OCI-LY3 (cell line): Measurements from ENCODE around the gene MAP1LC3B.

Experiments used
- H2AFZ ChIP-seq: fragments of 200-600, 300-600 bp; shearing (Covaris generic); 2 replicates; pipeline ENCODE4 v1.6.0; 2014; ENCODE audit warnings: antibody characterized with exemption, low read depth, low read length
- H3K27ac ChIP-seq: fragments of 200-600, 300-600 bp; sonication (generic); 2 replicates; pipeline ENCODE4 v1.5.1; 2014; ENCODE audit warnings: mild to moderate bottlenecking, low read length, moderate library complexity, mixed read lengths
- H3K27me3 ChIP-seq: fragments of 200-600, 300-600 bp; sonication (generic); 2 replicates; pipeline ENCODE4 v1.6.1; 2014; ENCODE audit warnings: low read depth, low read length, mixed read lengths
- H3K36me3 ChIP-seq: fragments of 200-600, 300-600 bp; sonication (generic); replicated peaks from 2 replicates; pipeline ENCODE3; 2014; ENCODE audit warnings: low read depth, low read length, mixed read lengths
- H3K4me1 ChIP-seq: fragments of 300-600, 200-600 bp; sonication (generic); 2 replicates; pipeline ENCODE4 v1.6.1; 2014; ENCODE audit warnings: low read length, mixed read lengths
- H3K4me2 ChIP-seq: fragments of 200-600, 300-600 bp; sonication (generic); 2 replicates; pipeline ENCODE4 v1.6.1; 2014; ENCODE audit warnings: low read length, mixed read lengths
- H3K4me3 ChIP-seq: fragments of 300-600, 200-600 bp; sonication (generic); 2 replicates; pipeline ENCODE4 v1.5.1; 2014; ENCODE audit warnings: antibody characterized with exemption, mild to moderate bottlenecking, low read length, moderate library complexity
- H3K79me2 ChIP-seq: fragments of 300-600, 200-600 bp; shearing (Covaris generic); 2 replicates; pipeline ENCODE4 v1.6.1; 2014; ENCODE audit warnings: mild to moderate bottlenecking, low read length, mixed read lengths
- H3K9ac ChIP-seq: fragments of 300-600, 200-600 bp; shearing (Covaris generic); 2 replicates; pipeline ENCODE4 v1.6.0; 2014; ENCODE audit warnings: mild to moderate bottlenecking, low read length, moderate library complexity
- H3K9me3 ChIP-seq: fragments of 200-600, 300-600 bp; shearing (Covaris generic); 2 replicates; pipeline ENCODE4 v1.6.1; 2014; ENCODE audit warnings: low read length, mixed read lengths; ENCODE audit not compliant: insufficient read depth
- H4K20me1 ChIP-seq: fragments of 200-600, 300-600 bp; sonication (generic); 2 replicates; pipeline ENCODE4 v1.6.1; 2016; ENCODE audit warnings: low read length, mixed read lengths; ENCODE audit not compliant: insufficient read depth
- CTCF ChIP-seq: fragments of 200-600, 300-600 bp; sonication (generic); IDR thresholded peaks from 2 replicates; pipeline ENCODE4 v1.5.1; 2014; ENCODE audit warnings: antibody characterized with exemption, low read length, low read depth
- EZH2phosphoT487 ChIP-seq: fragments of 200-600 bp; shearing (Covaris generic); IDR thresholded peaks from 2 replicates; pipeline ENCODE4 v1.6.1; 2018; ENCODE audit warnings: antibody characterized with exemption, mixed run types, low read depth

The MAP1LC3B gene

DNA sequence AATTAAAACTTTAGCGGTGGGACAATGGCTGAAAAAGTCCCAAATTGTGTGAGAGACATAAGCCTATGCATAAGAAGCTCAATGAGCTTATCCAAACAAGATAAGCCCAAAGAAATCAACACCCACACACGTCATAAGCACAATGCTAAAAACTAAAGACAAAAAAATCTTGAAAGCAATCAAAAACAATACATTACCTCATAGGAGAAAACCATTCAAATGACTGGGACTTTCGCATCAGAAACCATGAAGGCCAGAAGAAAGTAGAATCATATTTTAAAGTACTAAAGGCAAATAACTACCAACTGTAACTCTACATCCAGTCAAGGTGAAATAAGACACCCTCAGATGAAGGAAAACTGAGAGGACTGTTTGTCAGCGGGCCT is 50.4 kb downstream of the MAP1LC3B start:
- H4K20me1 ChIP-seq: no peaks in the 10 kb centered on the region
- no peaks in the 10 kb centered on the region for H3K27me3 ChIP-seq
- H3K4me3 ChIP-seq: no peak overlapping the region
- H3K27ac ChIP-seq: no peak overlapping the region
- H2AFZ ChIP-seq: no peak overlapping the region
- H3K4me2 ChIP-seq: no peak overlapping the region
- no peak overlapping the region for H3K9ac ChIP-seq
- no peaks in the 10 kb centered on the region for H3K9me3 ChIP-seq
- no peaks in the 10 kb centered on the region for H3K36me3 ChIP-seq
- no peaks in the 10 kb centered on the region for H3K4me1 ChIP-seq
- no peak for TF ChIP-seq CTCF
- no peak for TF ChIP-seq EZH2phosphoT487
- no peaks in the 10 kb centered on the region for H3K79me2 ChIP-seq

DNA sequence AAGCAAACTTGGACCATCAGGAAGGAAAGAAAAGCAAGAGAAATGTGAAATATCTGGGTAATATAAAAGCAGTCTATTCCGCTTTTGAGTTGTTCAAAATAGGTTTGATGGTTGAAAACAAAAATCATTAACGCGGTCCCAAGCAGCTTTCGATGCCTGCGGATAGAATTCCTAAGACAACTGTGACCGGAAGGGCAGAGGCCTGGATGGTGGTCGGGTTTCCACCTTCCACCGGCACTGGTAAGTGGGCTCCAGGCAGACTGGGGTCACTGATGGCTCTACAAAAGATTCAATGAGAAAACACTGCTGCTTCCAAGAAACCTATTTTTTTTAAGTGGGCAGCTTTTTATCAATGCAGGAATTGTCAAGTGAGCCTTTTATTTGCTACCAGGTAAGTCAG is 50.9 kb downstream of the MAP1LC3B start:
- no peaks in the 10 kb centered on the region for H3K9me3 ChIP-seq
- no peaks in the 10 kb centered on the region for H3K36me3 ChIP-seq
- no peaks in the 10 kb centered on the region for H3K27me3 ChIP-seq
- H3K27ac ChIP-seq: no peak overlapping the region
- no peak overlapping the region for H3K9ac ChIP-seq
- H3K4me2 ChIP-seq: no peak overlapping the region
- no peaks in the 10 kb centered on the region for H4K20me1 ChIP-seq
- H3K4me3 ChIP-seq: no peak overlapping the region
- TF ChIP-seq CTCF: no peak
- TF ChIP-seq EZH2phosphoT487: no peak
- H2AFZ ChIP-seq: no peak overlapping the region
- H3K79me2 ChIP-seq: no peaks in the 10 kb centered on the region
- H3K4me1 ChIP-seq: no peaks in the 10 kb centered on the region

DNA sequence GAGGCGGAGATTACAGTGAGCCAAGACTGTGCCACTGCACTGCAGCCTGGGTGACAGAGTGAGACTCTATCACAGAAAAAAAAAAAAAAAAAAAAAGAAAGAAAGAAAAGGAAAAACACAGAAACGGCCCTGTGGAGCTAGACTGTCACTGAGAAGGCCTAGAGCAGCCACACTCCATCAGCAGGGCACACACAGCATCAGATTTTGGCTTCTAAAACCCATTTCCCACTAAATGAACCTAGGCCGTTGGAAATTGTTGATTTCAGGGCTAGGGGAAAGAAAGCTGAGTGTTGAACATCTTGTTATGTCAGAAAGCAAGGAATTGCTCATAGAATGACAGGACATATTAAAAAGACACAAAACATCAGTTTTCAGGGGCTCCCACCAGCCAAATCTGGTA is 51.8 kb downstream of the MAP1LC3B start:
- H3K79me2 ChIP-seq: no peaks in the 10 kb centered on the region
- H3K4me2 ChIP-seq: no peak overlapping the region
- no peaks in the 10 kb centered on the region for H4K20me1 ChIP-seq
- TF ChIP-seq CTCF (no peak), EZH2phosphoT487 (no peak)
- H3K4me3 ChIP-seq: no peak overlapping the region
- no peak overlapping the region for H3K27ac ChIP-seq
- no peak overlapping the region for H3K9ac ChIP-seq
- H3K9me3 ChIP-seq: no peaks in the 10 kb centered on the region
- no peaks in the 10 kb centered on the region for H3K4me1 ChIP-seq
- H3K36me3 ChIP-seq: no peaks in the 10 kb centered on the region
- H3K27me3 ChIP-seq: no peaks in the 10 kb centered on the region
- H2AFZ ChIP-seq: no peak overlapping the region

DNA sequence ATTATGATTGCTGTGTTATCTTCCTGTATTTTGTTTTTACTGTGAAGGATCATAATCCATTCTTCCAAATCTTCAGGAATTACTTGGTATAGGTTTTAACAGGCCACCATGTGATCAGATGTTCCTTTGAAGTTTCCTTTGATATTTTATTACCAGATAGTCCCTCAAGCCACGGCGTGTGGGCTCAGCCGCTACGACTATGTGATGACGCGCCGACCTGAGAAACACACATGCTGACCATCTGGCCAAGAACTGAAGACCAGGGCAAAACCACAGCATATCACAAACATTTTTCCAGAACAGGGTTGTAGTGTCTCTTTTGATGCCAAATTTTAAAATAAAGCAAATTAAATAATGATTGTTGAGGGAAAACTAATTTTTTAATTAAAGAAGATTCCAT is 53.4 kb downstream of the MAP1LC3B start:
- no peak overlapping the region for H3K9ac ChIP-seq
- no peak overlapping the region for H3K4me3 ChIP-seq
- no peak overlapping the region for H3K27ac ChIP-seq
- no peak overlapping the region for H3K4me2 ChIP-seq
- TF ChIP-seq EZH2phosphoT487 (no peak), CTCF (no peak)
- no peaks in the 10 kb centered on the region for H3K9me3 ChIP-seq
- H3K36me3 ChIP-seq: no peaks in the 10 kb centered on the region
- no peaks in the 10 kb centered on the region for H4K20me1 ChIP-seq
- no peak overlapping the region for H2AFZ ChIP-seq
- H3K27me3 ChIP-seq: no peaks in the 10 kb centered on the region
- no peaks in the 10 kb centered on the region for H3K79me2 ChIP-seq
- H3K4me1 ChIP-seq: no peaks in the 10 kb centered on the region
